ENCODE results near the gene MBOAT1. TPM values are rescaled to one million over a fixed set of nuclear protein-coding genes. Genes with fewer than 3 reads are reported as not detected.

The MBOAT1 gene
- total and polyA plus RNA-seq, 8 donors: 2.7 to 21.3 (median 4.6) TPM

DNA sequence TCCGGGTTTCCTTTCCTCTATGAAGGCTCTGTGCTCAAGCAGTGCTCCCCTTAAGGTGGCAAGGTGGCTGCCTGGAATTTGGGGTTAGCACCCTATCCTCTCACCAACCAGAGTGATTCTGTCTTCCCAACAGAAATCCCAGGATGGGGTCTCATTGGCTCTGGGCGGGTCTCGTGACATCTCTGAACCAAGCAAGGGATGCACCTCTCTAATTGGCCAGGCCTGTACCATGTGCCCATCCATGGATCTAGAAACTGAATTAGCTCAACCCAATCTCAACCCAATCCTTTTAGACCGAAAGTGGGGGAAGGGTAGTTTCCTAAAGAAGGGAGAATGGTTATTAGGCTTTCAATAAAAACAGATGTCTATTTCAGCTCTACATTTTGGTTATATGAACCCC lies 17.6 kb upstream of the MBOAT1 start:
- H3K27ac ChIP-seq: no peak overlapping the region
- H3K36me3 ChIP-seq: no peaks in the 10 kb centered on the region
- TF ChIP-seq, protein P1, sequence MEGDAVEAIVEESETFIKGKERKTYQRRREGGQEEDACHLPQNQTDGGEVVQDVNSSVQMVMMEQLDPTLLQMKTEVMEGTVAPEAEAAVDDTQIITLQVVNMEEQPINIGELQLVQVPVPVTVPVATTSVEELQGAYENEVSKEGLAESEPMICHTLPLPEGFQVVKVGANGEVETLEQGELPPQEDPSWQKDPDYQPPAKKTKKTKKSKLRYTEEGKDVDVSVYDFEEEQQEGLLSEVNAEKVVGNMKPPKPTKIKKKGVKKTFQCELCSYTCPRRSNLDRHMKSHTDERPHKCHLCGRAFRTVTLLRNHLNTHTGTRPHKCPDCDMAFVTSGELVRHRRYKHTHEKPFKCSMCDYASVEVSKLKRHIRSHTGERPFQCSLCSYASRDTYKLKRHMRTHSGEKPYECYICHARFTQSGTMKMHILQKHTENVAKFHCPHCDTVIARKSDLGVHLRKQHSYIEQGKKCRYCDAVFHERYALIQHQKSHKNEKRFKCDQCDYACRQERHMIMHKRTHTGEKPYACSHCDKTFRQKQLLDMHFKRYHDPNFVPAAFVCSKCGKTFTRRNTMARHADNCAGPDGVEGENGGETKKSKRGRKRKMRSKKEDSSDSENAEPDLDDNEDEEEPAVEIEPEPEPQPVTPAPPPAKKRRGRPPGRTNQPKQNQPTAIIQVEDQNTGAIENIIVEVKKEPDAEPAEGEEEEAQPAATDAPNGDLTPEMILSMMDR (IDR thresholded peaks at IDR 0.05): no peak
- 91 to 96% methylated on average over 4 of the region's 4 CpGs for WGBS, 2 donors
- H3K9me3 ChIP-seq: no peaks in the 10 kb centered on the region
- intact Hi-C loops (cut with DNase I): no loop called here
- H3K4me1 ChIP-seq: no peaks in the 10 kb centered on the region
- no peak for FAIRE-seq
- no peak overlapping the region for H3K4me3 ChIP-seq
- no peak for ATAC-seq
- H3K27me3 ChIP-seq: no peaks in the 10 kb centered on the region
- DNase-seq: no peak

DNA sequence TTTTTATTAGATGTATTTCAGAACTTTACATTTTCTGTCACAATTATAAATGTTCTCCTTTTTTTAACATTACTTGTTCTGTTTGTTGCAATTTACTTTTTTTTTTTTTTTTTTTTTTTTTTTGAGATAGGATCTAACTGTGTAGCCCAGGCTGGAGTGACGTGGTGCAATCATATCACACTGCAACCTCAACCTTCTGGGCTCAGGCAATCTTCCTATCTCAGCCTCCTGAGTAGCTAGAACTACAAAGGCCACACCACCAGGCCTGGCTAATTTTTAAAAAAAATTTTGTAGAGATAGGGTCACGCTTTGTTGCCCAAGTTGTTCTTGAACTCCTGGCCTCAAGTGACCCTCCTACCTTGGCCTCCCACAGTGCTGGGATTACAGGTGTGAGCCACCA lies 15.1 kb upstream of the MBOAT1 start:
- H3K36me3 ChIP-seq: no peaks in the 10 kb centered on the region
- no peak for DNase-seq
- no peak for FAIRE-seq
- no peaks in the 10 kb centered on the region for H3K4me1 ChIP-seq
- H3K9me3 ChIP-seq: no peaks in the 10 kb centered on the region
- TF ChIP-seq, protein P1 (IDR thresholded peaks at IDR 0.05): no peak
- WGBS, 2 donors: 79 to 86% methylated on average over 2 of the region's 2 CpGs
- no peak overlapping the region for H3K4me3 ChIP-seq
- H3K27me3 ChIP-seq: no peaks in the 10 kb centered on the region
- no peak for ATAC-seq
- no peak overlapping the region for H3K27ac ChIP-seq
- intact Hi-C loops (cut with DNase I): no loop called here

DNA sequence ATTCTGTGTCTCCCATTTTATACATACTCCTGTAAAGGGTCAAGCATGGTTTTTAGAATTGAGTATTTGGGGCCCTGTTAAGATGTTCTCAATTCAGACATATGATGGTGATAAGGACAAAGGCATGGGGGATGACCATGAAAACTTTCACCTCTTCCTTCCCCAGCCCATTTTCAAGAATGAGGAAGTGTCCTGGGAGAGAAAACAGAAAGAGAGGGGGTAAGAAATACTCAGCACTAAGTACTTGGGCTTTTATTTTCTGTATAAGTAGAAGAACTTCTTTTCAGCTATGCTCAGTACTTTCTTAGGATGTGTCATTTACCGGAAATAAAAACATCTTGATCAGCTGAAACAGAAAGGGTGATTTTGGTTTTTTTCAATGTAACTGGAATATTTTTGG lies 10.9 kb upstream of the MBOAT1 start:
- ATAC-seq: no peak
- intact Hi-C loops (cut with DNase I): no loop called here
- 88 to 89% methylated on average over 1 of the region's 1 CpG for WGBS, 2 donors
- Histone ChIP-seq H3K9me3 (no peaks in the 10 kb centered on the region), H3K27ac (no peak overlapping the region), H3K4me1 (no peaks in the 10 kb centered on the region), H3K36me3 (no peaks in the 10 kb centered on the region), H3K27me3 (no peaks in the 10 kb centered on the region), H3K4me3 (no peak overlapping the region)
- no peak for DNase-seq
- FAIRE-seq: no peak
- TF ChIP-seq, protein P1 (IDR thresholded peaks at IDR 0.05): no peak

DNA sequence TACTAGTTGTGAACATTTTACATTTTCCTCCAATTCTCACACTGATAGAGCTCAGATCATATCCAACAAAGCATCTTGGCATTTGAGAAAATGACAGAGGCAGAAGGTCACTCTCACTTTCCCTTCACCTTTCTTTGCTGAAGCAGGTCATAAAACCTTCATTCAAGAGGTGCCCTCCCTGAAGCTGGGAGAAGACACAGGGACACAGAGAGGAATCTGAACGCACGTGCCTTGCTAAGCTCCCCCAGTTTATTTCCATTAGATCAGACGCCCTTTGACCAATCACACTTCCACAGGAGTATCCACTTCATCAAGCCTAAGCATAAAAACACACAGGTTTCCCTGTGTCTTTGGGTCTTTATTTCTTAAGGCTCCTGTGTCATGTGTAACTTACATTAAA lies 9.2 kb upstream of the MBOAT1 start:
- no peak overlapping the region for H3K27ac ChIP-seq
- WGBS, 2 donors: 68 to 78% methylated on average over 3 of the region's 3 CpGs
- ATAC-seq: no peak
- no peaks in the 10 kb centered on the region for H3K9me3 ChIP-seq
- no peak for FAIRE-seq
- no peaks in the 10 kb centered on the region for H3K4me1 ChIP-seq
- TF ChIP-seq, protein P1 (IDR thresholded peaks at IDR 0.05): no peak
- DNase-seq: no peak
- intact Hi-C loops (cut with DNase I): no loop called here
- no peaks in the 10 kb centered on the region for H3K36me3 ChIP-seq
- no peak overlapping the region for H3K4me3 ChIP-seq
- no peaks in the 10 kb centered on the region for H3K27me3 ChIP-seq

DNA sequence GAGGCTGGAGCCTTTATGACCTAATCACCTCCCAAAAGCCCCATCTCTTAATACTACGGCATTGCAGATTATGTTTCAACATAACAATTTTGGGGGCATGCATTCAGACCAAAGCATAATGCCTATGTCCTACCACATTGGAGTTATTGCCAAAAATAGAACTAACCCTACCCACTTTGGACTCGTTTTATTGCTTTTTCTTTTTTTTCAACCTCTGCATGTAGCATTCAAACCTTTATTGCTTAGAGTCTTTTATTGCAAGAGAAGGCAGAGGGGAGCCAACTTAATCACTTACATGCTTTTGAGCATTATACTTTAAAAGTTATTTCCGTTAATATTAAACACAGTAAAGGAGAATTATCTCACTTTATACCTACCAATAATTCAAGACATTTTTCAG lies 8.1 kb upstream of the MBOAT1 start:
- no peak for ATAC-seq
- no peak for FAIRE-seq
- 76 to 89% methylated on average over 3 of the region's 3 CpGs for WGBS, 2 donors
- Histone ChIP-seq H3K4me1 (no peaks in the 10 kb centered on the region), H3K36me3 (no peaks in the 10 kb centered on the region), H3K4me3 (no peak overlapping the region), H3K27ac (no peak overlapping the region), H3K9me3 (no peaks in the 10 kb centered on the region), H3K27me3 (no peaks in the 10 kb centered on the region)
- intact Hi-C loops (cut with DNase I): no loop called here
- TF ChIP-seq, protein P1 (IDR thresholded peaks at IDR 0.05): no peak
- no peak for DNase-seq
